Activated naive CD4-positive, alpha-beta T cell treated with anti-CD3 and anti-CD28 coated beads, Interleukin-2, amount 50 U/mL, for 16 hours (primary cell): ENCODE data around the gene CSTF3.
"Not testable (repeated sequence)": the region's sequence is repeated elsewhere in the genome, so short reads cannot be mapped to it uniquely, and the experiment has no call there.

Source experiments
- DNase-seq: peaks from one replicate; pipeline ENCODE4 v3.0.0-alpha.2; 2020

CSTF3 gene

DNA sequence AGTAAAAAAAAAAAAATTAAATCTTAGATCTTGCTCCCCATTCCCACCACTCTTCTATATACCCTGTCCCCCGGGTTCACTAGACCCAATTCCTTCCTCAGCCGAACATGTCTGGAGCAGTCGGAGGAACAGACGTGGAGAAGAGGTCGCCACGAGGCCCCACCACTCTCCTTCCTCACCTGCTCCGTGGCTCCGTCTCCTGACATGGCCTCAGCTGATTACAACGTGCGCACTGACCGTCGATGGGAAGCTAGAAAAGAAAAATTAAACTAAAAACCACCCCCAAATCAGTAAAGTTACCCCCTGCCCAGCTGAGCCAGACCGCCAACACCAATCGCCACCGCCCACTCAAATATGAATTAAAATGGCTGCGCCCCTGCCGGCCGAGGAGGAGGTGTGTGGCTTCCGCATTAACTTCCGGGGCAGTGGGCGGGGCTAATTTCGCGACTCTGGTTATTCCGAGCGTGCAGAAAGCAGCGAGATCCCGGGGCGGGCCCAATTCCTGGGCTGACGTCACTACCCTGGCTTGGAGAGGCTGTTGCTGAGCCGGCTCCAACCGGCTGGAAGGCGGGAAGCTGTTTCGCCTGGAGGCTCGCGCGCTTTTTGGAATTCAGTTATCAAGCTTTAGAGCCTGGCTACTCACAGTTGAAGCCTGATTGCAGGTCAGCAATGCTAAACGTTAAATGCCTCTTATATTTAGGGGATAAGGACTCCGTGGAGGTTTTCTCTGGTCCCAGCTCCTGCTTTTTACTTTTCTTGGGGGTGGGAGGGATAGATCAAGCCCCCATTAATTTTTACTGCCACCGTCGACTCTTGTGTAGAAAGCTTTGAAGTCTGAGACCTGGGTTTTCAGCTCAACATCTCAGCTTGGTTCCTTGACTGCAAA is at the start of gene CSTF3:
Gene CSTF3 (minus strand): TSS at position 361 of the 886 bp plus-strand sequence. CDS start 155 bp downstream, at position 206.
- DNase-seq: peak; percentile 97

DNA sequence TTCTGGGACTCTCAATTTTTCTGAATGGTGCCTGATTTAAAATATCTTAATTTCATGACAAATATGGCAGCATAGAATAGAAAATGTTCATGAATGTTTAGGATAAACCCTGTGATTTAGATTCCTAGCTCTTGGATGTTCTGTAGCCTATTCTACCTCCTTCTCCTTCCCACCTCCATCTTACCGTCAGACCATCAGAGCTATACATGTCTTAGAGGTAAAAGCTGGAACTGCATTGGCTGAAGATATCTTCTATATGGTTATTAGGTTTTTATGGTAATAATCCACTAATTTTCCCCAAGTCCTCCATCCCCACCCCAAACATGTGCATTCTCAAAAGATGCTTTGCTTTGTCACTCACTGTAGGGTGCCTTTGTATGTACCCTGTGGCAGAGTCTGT is 46.9 kb upstream of the CSTF3 start:
- no peak for DNase-seq

DNA sequence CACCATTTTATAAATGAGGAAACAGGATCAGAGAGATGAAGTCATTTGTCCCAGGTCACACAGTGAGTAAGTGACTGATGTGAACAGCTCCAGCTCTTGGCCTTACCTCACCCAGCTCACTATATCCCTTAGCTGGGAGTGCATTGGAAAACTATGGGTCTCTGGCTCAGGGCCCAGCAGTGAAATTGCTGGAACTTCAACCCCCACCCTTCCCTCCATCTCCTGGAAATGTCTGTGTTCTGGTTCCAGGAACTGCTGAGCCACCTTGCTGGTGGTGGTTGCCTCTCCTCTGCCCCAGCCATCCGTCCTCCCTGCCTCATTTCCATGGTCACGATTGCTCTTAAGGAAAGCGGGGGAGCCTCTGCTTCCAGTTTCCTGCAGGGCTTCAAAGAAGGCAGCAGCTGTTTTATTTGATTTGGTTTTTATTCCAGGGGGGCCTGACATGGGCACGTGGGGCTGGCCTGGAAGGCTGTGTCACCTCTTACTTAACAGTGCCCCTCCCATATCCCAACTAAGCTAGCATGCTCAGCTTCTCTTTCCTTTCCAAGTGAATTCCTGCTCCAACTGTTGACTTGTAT is 46.2 kb upstream of the CSTF3 start:
- DNase-seq: no peak

DNA sequence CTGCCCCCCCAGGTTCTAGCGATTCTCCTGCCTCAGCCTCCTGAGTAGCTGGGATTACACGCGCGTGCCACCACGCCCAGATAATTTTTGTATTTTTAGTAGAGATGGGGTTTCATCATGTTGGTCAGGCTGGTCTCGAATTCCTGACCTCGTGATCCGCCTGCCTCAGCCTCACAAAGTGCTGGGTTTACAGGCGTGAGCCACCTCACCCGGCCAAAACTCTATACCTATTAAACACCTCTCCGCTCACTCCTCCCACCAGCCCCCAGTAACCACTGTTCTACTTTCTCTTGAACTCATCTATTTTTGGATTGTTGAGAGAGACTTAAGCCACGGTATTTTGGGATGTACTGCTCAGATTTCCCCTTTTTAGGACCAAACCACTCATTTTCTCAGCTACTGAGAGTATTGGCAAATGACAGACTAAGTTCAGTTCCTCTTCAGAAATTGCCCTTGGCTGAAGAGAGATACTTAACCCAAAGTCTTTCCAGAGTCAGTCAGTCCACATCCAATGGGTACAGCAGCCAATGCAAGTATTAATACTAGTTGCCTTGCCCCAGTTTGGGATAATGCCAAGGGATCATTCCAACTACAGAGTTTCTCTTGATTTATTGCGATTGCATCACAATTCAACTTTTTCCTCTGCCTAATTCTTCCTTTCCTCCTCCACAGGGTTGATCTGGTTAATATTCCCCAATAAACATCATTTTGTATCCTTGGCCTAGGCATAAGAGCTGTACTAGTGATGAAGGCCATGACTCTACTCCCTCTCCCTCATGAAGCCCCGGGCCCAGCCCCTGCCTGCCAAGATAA is 36.8 kb upstream of the CSTF3 start:
- no peak for DNase-seq

DNA sequence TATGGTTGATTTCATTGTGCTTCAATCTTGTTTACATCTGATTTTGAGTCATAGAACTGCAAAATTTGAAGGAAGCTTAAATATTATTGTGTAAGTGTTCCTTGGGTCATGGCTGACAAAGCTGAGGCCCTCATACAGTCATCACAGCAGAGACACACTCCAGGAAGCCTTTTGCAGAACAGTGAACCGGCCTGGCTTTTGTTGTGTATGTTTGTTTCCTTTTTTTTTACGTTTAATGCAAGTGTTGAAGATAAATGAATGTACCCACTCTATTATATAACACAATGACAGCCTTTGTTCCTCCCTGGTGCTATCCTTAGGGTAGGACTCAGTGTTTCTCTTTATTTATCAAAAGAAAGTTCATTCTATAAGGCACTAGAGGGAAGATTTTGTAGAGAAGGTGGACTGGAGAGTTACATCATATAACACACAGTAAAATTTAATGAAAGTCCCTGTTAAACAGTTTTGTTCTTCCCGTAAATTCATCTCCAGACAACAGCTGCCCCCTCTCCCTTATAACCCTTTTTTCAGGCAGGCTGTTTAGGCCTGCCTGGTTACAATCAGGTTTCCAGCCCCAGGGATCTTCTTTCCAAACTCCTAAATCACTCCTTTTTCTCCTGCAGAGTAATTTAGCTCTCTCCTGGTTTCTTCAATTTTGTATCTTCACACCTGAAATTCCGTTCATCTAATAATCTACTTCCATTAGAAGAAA is 34.3 kb upstream of the CSTF3 start:
- DNase-seq: no peak

DNA sequence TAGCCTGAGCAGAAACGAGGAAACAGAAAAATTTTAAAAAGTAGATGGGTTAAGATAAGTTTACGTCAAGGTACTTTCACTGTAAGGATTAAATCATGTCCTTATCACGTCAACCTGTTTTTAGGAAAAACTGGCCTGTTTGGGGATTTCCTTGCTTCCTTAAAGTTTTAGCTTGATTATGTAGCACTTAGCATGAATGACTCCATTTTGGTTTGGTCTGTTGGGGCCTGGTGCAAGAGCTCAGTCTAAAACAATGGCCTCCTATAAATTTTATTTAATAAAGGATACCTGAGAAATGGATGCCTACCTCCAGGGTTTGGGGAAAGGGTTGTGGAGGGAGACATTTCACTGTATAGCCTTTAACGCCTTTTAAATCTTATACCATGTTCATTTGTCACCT is 33.2 kb upstream of the CSTF3 start:
- no peak for DNase-seq

DNA sequence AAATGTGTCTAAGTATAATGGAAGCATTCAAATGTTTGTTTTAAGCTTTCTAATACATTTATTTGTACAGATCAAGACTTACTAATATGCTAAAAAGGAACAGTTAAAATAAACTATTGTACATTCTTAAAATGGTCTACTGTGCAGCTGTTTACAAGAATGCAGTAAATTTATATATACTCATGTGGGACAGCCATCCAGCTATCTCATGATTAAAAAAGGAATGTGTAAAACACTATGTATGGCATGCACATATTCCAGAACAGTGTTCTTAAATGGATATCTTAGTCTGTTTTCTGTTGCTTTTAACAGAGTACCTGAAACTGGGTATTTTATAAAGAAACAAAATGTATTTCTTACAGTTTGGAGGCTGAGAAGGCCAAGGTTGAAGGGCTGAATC is 30.2 kb upstream of the CSTF3 start:
- no peak for DNase-seq

DNA sequence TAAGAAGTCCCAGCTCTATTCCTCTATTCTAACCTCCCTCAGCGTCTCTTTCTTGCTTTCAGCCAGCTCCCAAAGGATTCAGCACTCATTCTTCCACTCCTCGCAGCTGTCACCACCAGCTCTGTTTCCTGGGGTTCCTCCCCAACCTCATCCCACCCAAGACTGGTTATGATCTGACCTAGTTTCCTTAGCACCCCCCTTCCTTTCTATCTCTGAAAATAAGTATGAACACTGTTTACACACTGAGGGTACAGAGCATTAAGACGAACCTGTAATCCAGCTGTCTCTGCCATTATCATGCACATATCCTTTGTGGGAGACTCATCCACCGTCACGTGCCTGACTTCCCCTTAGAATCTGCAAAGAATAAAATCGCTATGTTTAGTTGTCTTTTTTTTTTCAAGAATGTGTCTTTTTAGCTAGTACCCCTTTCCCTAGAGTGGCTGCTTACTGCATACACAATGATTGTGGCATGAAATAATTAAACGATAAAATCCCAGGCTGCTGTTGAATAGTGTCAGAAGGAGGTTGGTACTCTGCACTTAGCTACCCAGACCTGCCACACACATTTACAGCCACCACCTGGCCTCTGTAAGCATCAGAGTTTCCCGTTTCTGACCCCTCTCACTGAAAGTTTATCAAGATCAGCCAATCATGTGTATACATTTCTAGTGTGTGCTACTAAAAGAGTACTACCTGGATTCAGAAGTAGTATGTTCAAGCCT is 26.9 kb upstream of the CSTF3 start:
- DNase-seq: no peak

DNA sequence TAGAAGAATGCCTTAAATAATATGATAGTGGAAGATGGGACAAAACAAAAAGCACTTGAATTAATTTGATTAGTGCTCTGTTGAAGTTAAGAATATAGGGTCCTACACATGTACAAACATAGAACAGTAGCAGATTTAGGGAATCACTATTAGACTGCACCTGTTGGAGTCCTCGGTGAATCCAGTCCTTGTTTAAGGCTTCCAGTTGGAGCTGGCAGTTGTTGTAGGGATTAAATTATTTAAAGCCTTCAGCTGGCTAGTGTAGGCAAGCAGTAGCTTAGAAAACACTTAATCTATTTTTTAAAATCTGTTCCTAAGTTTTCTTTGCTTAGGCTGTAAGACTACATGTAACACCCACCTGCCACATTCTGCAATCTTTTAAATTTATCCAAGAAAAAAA is 24.5 kb upstream of the CSTF3 start:
- no peak for DNase-seq

DNA sequence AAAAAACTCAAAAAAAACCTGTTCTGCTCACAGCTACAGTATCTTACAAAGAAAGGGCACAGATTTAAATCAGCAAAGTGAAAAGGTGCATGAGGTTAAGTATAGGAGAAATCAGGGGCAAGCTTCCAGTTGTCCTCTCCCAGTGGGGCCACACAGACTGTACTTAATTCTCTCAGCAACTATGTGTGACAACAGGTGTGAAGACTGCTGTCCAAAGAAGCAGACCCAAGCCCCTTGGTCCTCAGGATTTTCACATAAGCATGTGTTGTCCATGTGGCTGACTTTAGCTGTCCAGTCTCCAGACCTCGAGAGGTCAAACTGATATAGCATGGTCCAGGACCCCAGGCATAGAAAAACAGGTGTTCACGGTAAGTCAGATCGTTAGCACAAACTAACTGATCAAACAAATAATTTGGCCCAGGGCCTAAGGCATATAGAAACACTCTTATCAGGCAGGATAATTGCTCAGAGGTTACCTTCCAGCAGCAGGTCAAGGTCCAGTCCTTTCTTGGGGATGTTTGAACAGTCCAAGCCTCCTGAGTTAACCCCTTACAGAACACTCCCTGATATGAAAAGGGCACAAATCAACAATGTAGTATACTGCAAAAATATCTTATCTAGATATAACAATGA is 21.1 kb upstream of the CSTF3 start:
- DNase-seq: no peak

DNA sequence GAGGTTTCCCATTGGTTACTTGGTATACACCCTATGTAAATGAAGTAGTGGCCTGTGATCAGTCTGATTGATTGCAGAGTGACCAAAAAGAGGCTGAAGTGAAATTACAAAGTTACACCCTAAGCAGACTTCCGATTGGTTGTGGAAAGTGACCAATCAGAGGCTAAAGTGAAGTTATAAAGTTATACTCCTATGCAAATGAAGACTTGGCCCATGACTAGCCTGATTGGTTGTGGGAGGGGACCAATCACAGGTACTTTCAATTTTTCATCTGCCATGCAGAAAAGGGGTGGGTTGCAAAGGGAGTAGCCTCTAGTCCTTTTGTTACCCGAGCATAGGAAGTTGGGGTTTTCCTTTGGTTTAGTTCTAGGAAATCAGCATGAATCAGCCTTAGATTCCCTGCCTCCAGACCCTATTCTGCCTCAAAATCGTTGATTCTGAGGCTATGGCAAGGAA is 18.1 kb upstream of the CSTF3 start:
- no peak for DNase-seq

DNA sequence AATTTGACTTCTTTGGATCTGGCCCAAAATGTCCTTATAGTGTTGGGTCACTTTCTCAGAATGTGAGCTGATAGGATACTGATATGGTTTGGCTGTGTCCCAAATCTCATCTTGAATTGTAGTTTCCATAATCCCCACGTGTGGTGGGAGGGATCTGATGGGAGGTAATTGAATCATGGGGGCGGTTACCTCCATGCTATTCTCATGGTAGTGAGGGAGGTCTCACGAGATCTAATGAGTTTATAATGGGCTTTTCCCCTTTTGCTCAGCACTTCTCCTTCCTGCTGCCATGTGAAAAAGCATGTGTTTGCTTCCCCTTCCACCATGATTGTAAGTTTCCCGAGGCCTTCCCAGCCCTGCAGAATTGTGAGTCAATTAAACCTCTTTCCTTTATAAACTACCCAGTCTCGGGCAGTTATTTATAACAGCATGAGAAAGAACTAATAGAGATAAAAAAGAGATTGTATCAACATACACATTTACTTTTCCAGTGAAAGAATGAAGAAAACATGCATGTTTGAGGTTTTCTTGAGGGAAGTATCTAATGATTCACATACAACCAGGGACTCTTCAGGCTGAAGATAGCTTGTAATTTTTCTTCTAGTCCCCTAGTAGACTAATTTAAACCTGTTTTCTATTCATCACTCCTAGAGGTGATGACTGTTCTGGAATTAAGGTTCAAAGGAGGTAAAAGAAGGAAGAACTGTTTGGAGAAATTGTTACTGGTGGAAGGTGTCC is 17.3 kb upstream of the CSTF3 start:
- DNase-seq: no peak

DNA sequence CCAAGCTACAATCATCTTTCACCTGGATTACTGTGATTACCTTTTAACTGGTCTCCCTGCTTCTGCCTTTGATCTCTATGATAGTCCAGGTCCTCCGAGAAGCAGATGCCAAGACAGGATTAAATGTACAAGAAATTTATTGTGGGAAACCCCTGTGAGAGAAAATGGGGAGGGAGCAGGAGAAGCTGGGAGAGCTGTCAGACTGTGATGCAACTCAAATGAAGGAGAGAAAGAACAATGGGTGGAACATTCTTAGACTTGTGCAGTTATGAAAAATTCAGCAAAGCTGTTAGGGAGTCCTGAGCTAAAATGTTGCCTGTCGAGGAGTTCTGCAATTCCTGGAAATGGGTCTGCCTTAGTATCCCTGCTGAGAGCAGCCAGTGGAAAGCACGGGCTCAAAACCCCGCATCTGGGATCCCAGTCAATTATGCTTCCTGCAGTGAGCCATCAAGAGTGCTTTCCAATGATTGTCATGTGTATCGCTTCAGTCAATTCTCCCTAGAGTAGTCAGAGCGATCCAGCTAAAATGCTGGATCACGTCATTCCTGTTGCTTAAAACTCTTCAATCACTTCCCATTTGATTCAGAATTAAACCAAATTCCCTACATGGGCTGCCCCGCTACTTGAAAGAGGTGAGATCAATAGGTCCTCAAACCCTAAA is 16.5 kb upstream of the CSTF3 start:
- DNase-seq: no peak

DNA sequence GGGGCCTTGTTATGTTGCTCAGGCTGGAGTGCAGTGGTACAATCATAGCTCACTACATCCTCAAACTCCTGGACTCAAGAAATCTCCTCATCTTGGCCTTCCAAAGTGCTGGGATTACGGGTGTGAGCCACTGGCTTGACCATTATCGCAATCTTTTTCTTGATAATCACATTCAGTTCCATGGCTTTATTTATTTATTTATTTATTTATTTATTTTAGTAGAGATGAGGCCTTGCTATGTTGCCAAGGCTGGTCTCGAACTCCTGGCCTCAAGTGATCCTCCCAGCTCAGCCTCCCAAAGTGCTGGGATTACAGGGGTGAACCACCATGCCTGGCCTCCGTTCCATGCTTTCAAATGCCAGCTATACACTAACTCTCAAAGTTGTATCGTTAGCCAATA is 15.5 kb upstream of the CSTF3 start:
- DNase-seq: not testable (repeated sequence)

DNA sequence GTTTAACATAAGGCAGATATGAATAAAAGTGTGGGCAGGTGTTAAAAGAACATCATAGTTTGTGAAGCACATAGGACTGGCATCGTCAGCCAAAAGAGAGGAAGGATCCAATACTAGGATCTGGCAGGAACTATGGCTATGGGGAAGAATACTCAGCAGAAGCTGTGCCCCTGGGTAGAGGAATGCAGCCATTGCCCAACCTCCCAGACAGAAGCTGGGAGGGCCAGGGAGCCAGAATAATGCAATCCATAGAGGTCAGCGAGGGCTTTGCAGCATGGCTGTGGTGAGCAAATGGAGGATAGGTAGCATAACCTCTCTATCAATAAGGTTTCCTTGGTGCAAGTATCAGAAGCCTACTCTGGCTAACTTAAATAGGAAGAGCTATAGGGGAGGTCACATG is 11.7 kb upstream of the CSTF3 start:
- DNase-seq: no peak

DNA sequence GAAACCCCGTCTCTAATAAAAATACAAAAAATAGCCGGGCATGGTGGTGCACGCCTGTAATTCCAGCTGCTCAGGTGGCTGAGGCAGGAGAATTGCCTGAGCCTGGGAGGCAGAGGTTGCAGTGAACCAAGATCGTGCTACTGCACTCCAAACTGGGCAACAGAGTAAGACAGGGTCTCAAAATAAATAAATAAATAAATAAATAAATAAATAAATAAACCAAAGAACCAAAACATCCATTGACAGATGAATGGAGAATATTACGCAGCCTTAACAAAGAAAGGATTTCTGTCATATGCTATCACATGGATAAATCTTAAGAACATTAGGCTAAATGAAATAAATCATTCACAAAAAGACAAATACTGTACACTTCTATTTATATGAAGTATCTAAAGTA is 11.1 kb upstream of the CSTF3 start:
- DNase-seq: no peak

DNA sequence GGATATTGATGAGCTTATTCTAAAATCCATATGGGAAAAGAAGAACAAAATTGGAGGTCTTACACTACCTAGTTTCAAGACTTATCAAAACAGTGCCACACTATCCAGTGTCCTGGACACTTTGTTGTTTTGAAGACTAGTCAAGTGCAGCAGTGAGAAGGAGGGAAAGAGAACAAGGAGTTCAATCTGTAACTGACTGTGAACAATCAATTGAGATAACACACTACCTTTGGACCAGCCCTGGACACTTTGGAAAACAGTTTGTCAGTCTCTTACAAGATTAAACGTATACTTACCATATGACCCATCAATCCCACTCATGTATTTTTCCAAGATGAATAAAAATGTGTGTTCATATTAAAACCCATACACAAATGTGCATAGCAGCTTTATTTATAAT is 10.0 kb upstream of the CSTF3 start:
- DNase-seq: no peak

DNA sequence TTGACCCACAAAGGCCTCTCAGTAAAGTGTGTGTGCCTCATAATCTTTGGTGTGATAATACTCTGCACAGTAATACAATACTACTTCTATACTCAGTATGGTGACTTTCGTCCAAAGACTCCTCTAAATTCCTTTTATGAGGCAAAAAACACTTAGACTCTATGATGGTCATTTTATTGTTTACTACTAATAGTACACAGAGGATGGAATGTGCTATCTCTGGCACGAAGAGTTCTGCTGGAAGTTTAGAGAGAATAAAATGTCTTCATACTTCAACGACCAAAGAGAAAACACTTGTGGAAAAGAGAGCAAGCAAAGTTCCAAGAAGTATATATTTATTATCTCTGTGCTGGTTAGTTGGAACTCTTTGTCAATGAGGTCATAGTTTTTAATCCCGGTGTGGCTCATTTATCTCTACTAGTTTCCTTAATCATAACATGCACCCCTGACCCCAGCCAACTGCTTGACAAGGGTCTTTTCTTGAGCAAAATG is 7.5 kb upstream of the CSTF3 start:
- no peak for DNase-seq

DNA sequence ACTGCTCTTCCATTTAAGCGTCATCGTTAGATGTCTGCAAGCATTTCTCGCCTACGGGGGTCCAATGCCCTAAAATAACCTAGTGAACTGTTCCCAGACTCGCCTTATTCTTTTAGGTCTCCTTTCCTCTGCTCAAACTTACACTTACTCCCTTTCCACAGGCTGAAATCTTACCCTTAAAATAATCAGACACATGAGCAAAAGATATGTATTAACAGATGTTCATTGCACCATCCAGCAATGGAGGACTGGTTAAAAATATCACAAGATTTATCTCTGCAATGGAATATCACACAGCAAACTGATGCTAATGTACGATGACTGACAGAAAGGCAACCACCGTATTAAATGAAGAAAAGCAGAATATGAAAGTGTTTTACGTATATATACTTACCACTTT is 1.6 kb upstream of the CSTF3 start:
- no peak for DNase-seq

DNA sequence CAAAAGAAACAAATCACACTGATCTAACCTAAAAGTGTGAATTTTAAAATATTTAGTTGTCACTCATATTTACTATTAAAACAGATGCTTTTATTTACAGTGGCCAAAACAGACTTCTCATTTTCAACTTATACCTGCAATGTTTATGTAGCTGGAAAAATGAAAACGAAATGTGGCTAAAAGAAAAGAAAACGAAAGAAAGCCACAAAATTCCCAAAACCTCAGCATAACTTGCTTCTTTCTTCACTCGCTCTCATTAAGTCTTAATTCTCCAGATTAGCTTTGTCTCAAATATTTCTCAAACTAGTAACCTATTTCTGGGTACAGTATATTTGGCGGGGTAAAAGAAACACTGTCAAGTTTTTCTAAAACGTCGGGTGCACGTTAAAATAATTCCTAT is 693 bp downstream of the CSTF3 start:
- no peak for DNase-seq
